OCI-LY7 (cell line): ENCODE measurements around the gene PAFAH1B1. TPM values are rescaled to one million over a fixed set of nuclear protein-coding genes. Genes with fewer than 3 reads are reported as not detected.

Experiments
- BruUV-seq: library from RNA; stranded (reverse); fragments of 400-500 nt; replicated peaks from 2 replicates; lab custom pipeline; 2021; lab: Mats Ljungman, UMichigan
- CTCF ChIA-PET: fragments of 300-600 bp; sonication (Branson Sonifier 250); formaldehyde crosslinking; loops from one replicate; lab custom pipeline; 2022; ENCODE audit warnings: antibody characterized with exemption; ENCODE audit not compliant: unreplicated experiment; lab: Charles Lee
- POLR2A ChIA-PET: fragments of 300-600 bp; sonication (Branson Sonifier 250); formaldehyde crosslinking; loops from one replicate; lab custom pipeline; 2022; ENCODE audit warnings: antibody characterized with exemption; lab: Charles Lee
- DNase-seq: peaks from one replicate; pipeline ENCODE4 v3.0.0-alpha.2; 2015; ENCODE audit warnings: low spot score
- H2AFZ ChIP-seq: fragments of 200-600 bp; sonication (generic), shearing (Covaris generic); 2 replicates; pipeline ENCODE4 v1.6.1; 2014; ENCODE audit warnings: mild to moderate bottlenecking, antibody characterized with exemption, low read length, moderate library complexity
- H3K27ac ChIP-seq: fragments of 200-600 bp; sonication (generic); 2 replicates; pipeline ENCODE4 v1.5.1; 2014; ENCODE audit warnings: mixed run types, low read depth, mild to moderate bottlenecking, moderate library complexity, low read length, inconsistent platforms; ENCODE audit not compliant: poor library complexity, severe bottlenecking
- H3K36me3 ChIP-seq: fragments of 200-600 bp; sonication (generic); 2 replicates; pipeline ENCODE4 v1.6.1; 2014; ENCODE audit warnings: mild to moderate bottlenecking, antibody characterized with exemption, low read length, moderate library complexity, mixed read lengths; ENCODE audit not compliant: insufficient read depth
- H3K4me1 ChIP-seq: fragments of 200-600 bp; sonication (generic); 2 replicates; pipeline ENCODE4 v1.5.1; 2014; ENCODE audit warnings: mild to moderate bottlenecking, low read length; ENCODE audit not compliant: insufficient read depth, poor library complexity, severe bottlenecking
- H3K4me2 ChIP-seq: fragments of 200-600 bp; sonication (generic); 2 replicates; pipeline ENCODE4 v1.6.1; 2014; ENCODE audit warnings: mild to moderate bottlenecking, low read length
- H3K4me3 ChIP-seq: fragments of 200-600 bp; sonication (generic); 2 replicates; pipeline ENCODE4 v1.5.1; 2014; ENCODE audit warnings: mild to moderate bottlenecking, low read depth, low read length; ENCODE audit not compliant: poor library complexity, severe bottlenecking
- H3K79me2 ChIP-seq: fragments of 200-600 bp; sonication (generic); 2 replicates; pipeline ENCODE4 v1.6.1; 2016; ENCODE audit warnings: low read depth, mild to moderate bottlenecking, low read length, moderate library complexity, mixed read lengths; ENCODE audit not compliant: insufficient read depth
- H3K9me2 ChIP-seq: fragments of 200-600 bp; sonication (generic); 2 replicates; pipeline ENCODE4 v1.6.1; 2016; ENCODE audit warnings: mild to moderate bottlenecking, low read length, mixed read lengths; ENCODE audit not compliant: insufficient read depth
- H3K9me3 ChIP-seq: fragments of 200-600 bp; sonication (generic); 2 replicates; pipeline ENCODE4 v1.6.1; 2014; ENCODE audit warnings: mild to moderate bottlenecking, mixed run types, low read length, mixed read lengths
- H4K20me1 ChIP-seq: fragments of 200-600 bp; sonication (generic); 2 replicates; pipeline ENCODE4 v1.6.1; 2014; ENCODE audit warnings: mild to moderate bottlenecking, antibody characterized with exemption, low read length, moderate library complexity, mixed read lengths; ENCODE audit not compliant: insufficient read depth
- CTCF ChIP-seq: fragments of 200-600 bp; sonication (generic); conservative IDR thresholded peaks from 2 replicates; pipeline ENCODE4 v1.5.1; 2014; ENCODE audit warnings: mild to moderate bottlenecking, antibody characterized with exemption, low read length, moderate library complexity, mixed read lengths
- EZH2phosphoT487 ChIP-seq: fragments of 200-600 bp; sonication (generic); IDR thresholded peaks from 2 replicates; pipeline ENCODE4 v1.6.1; 2018; ENCODE audit warnings: low read depth, borderline replicate concordance, mild to moderate bottlenecking, mixed run types, antibody characterized with exemption, low read length, moderate library complexity, mixed read lengths
- intact Hi-C: fragments of 100-400 bp; cut with micrococcal nuclease; formaldehyde crosslinking; loops from one replicate; pipeline ENCODE4 v1.10.0; 2022; ENCODE audit not compliant: unreplicated experiment
- total RNA-seq, 2 experiments: library from RNA; depleted of rRNA in 1 of 2; stranded (reverse); fragments of >200 nt in 1 of 2; shearing (Covaris generic) in 1 of 2; gene quantifications; 2 replicates each; pipeline ENCODE4 v1.2.3, GENCODE V29; 2014 to 2022

The PAFAH1B1 gene
- total RNA-seq, 2 experiments from 2014 or later = 51.1 to 127 TPM

GRCh38 chr17:2635675-2636074 is 42.2 kb downstream of the PAFAH1B1 start:
- ChIA-PET CTCF (no interaction called here), POLR2A (interaction anchor here (0.7 kb wide), 1 partner anchor 104 kb away, joined by 3 read pairs; no protein-coding TSS in a partner anchor)
- no TSS peak for BruUV-seq
- Histone ChIP-seq H3K36me3 (peaks cover 62% of the 10 kb centered on the region), H3K79me2 (peaks cover 89% of the 10 kb centered on the region), H3K4me3 (no peak overlapping the region), H3K4me2 (no peak overlapping the region), H4K20me1 (peaks cover 5% of the 10 kb centered on the region), H3K9me3 (no peaks in the 10 kb centered on the region), H2AFZ (no peak overlapping the region), H3K27ac (no peak overlapping the region), H3K4me1 (peaks cover 9% of the 10 kb centered on the region), H3K9me2 (no peaks in the 10 kb centered on the region)
- intact Hi-C loops = no loop called here
- no peak for TF ChIP-seq CTCF
- TF ChIP-seq EZH2phosphoT487 = no peak
- DNase-seq = no peak

- DNase-seq = no peak
- Histone ChIP-seq H3K27ac (no peak overlapping the region), H3K4me1 (peaks cover 2% of the 10 kb centered on the region)
Measured at GRCh38 chr17:2636169-2636930, 42.9 kb downstream of the PAFAH1B1 start.

More at GRCh38 chr17:2636169-2636930, 42.9 kb downstream of the PAFAH1B1 start:
- H3K4me3 ChIP-seq = no peak overlapping the region
- peaks cover 69% of the 10 kb centered on the region for H3K36me3 ChIP-seq
- no peaks in the 10 kb centered on the region for H3K9me3 ChIP-seq
- CTCF ChIA-PET = no interaction called here
- no peak for TF ChIP-seq CTCF
- TF ChIP-seq EZH2phosphoT487 = no peak
- BruUV-seq = no TSS peak
- H4K20me1 ChIP-seq = peaks cover 3% of the 10 kb centered on the region; the same call in 1 of the 2 replicates
- H3K9me2 ChIP-seq = no peaks in the 10 kb centered on the region
- POLR2A ChIA-PET = interaction anchor here (0.7 kb wide), 1 partner anchor 105 kb away, joined by 3 read pairs; no protein-coding TSS in a partner anchor
- intact Hi-C loops = no loop called here
- peaks cover 86% of the 10 kb centered on the region for H3K79me2 ChIP-seq
- no peak overlapping the region for H2AFZ ChIP-seq
- no peak overlapping the region for H3K4me2 ChIP-seq
